Measurements from ENCODE around the gene TULP3. TPM values are rescaled to one million over a fixed set of nuclear protein-coding genes. Genes with fewer than 3 reads are reported as not detected.
A peak's percentile ranks its signal among the peaks of the same experiment; 100 is the strongest.

The TULP3 gene
- total RNA-seq, 1 donor: 41.5 TPM

DNA sequence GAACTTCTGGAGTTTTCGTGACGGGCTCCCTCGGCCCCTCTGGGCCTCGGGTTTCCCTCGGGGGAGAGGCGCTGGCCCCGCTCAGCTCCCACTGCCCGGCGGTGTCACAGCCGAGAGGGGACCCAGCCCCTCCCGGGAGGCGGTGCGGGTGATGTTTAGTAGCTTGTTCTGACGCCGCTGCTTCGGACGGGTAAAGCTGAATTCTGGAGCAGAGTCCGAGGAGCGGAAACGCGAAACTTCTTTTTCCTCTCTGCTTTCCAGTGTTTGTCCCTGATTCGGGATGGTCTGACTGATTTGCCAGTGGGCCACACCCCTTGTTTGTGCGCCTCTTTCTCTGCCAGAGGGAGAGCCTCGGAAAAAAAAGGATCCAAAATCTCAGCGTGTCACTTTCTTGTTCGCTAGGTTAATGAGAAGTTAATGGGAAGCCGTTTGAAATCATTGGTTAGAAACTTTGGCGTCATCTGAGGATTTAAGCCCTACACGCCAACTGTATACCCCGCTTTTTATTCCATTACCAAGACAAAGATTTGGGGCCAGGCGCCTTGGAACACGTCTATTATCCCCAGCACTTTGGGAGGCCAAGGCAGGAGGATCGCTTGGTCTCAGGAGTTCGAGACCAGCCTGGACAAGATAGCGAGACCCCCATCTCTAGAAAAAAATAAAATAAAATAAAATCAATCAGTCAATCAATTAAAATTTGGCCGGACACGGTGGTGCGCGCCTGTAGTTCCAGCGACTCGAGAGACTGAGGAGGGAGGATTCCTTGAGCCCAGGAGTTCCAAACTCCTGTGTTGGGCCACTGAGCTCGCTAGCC, 756 bp downstream of the TULP3 start:
- DNase-seq (ENCODE audit: low read depth): peak; percentile 77
- H3K4me3 ChIP-seq (ENCODE audit: low read depth, low read length): peak overlapping the region; percentile 87
- TF ChIP-seq, protein P1, sequence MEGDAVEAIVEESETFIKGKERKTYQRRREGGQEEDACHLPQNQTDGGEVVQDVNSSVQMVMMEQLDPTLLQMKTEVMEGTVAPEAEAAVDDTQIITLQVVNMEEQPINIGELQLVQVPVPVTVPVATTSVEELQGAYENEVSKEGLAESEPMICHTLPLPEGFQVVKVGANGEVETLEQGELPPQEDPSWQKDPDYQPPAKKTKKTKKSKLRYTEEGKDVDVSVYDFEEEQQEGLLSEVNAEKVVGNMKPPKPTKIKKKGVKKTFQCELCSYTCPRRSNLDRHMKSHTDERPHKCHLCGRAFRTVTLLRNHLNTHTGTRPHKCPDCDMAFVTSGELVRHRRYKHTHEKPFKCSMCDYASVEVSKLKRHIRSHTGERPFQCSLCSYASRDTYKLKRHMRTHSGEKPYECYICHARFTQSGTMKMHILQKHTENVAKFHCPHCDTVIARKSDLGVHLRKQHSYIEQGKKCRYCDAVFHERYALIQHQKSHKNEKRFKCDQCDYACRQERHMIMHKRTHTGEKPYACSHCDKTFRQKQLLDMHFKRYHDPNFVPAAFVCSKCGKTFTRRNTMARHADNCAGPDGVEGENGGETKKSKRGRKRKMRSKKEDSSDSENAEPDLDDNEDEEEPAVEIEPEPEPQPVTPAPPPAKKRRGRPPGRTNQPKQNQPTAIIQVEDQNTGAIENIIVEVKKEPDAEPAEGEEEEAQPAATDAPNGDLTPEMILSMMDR (IDR thresholded peaks at IDR 0.05; ENCODE audit: insufficient read depth, low read depth, low read length): no peak

DNA sequence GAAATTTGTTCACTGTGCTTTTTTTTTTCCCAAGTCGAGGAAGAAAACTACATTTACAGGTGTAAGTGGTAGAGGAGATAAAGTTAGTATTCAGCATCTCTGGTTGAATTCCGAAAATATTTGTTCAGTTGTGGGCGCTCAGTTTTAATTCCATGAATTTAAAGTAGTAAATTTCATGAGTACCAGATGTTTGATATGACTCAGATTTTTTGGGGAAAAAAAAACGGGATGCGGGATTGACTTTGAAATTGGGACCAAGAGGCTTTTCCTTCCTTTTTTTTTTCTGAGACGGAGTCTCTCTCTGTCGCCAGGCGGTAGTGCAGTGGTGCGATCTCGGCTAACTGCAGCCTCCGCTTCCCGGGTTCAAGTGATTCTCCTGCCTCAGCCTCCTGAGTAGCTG, 1.6 kb downstream of the TULP3 start:
- H3K4me3 ChIP-seq (ENCODE audit: low read depth, low read length): peak overlapping the region; percentile 87
- TF ChIP-seq, protein P1 (IDR thresholded peaks at IDR 0.05; ENCODE audit: insufficient read depth, low read depth, low read length): no peak
- peak; percentile 18 for DNase-seq (ENCODE audit: low read depth)

DNA sequence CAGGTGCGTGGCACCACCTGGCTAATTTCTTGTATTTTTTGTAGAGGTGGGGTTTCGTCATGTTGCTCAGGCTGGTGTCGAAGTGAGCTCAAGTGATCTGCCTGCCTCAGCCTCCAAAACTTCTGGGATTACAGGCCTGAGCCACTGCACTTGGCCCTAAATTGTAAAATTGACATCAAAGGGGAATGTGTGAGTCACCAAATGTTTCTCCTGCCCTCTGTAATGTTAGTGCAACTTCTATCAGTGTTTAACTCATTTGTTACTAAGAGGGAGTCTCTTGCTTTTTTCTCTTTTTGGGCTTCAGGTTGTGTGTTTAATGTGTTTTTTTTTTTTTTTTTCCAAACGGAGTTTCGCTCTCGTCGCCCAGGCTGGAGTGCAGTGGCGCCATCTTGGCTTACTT, 2.3 kb downstream of the TULP3 start:
- TF ChIP-seq, protein P1 (IDR thresholded peaks at IDR 0.05; ENCODE audit: insufficient read depth, low read depth, low read length): no peak
- DNase-seq (ENCODE audit: low read depth): peak; percentile 91
- peak overlapping the region; percentile 29 for H3K4me3 ChIP-seq (ENCODE audit: low read depth, low read length)

DNA sequence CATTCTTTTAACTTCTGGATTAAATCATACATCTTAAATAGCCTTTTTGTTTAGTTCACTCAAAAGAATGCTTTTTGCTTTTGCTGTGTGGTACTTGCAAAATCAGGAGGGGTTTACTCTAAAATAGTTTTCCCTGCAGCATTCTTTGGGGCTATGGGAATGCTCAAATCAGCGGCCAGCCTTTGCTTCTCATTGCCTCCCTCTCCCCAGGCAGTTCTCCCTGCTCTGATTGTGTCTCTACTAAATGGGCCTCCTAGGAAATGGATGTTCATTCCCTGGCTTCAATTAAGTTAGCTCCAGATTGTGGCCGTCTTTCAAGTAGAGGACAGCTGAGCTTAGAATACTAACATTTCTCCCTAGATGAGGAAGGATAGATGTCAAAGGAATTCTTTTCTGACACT, 4.4 kb downstream of the TULP3 start:
- DNase-seq (ENCODE audit: low read depth): peak; percentile 57
- TF ChIP-seq, protein P1 (IDR thresholded peaks at IDR 0.05; ENCODE audit: insufficient read depth, low read depth, low read length): no peak
- H3K4me3 ChIP-seq (ENCODE audit: low read depth, low read length): no peak overlapping the region

GRCh38 chr12:2895511-2895910, 4.8 kb downstream of the TULP3 start:
- TF ChIP-seq, protein P1 (IDR thresholded peaks at IDR 0.05; ENCODE audit: insufficient read depth, low read depth, low read length): no peak
- H3K4me3 ChIP-seq (ENCODE audit: low read depth, low read length): no peak overlapping the region
- peak; percentile 39 for DNase-seq (ENCODE audit: low read depth)

DNA sequence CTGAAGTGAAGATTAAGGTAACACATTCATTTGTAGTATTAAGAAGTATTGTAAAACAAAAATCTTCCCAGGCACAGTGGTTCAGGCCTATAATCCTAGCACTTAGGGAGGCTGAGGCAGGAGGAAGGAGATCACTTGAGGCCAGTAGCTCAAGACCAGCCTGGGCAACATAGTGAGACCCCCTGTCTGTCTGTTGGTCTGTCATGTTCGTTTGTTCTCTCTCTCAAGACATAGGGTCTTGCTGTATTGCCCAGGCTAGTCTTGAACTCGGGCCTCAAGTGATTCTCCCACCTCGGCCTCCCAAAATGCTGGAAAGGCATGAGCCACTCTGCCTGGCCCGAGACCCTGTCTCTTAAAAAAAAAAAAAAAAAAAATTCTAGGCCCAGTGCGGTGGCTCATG, 6.7 kb downstream of the TULP3 start:
- TF ChIP-seq, protein P1 (IDR thresholded peaks at IDR 0.05; ENCODE audit: insufficient read depth, low read depth, low read length): no peak
- no peak for DNase-seq (ENCODE audit: low read depth)
- H3K4me3 ChIP-seq (ENCODE audit: low read depth, low read length): no peak overlapping the region
